Measurements from ENCODE around the gene PFAS. TPM values are rescaled to one million over a fixed set of nuclear protein-coding genes. Genes with fewer than 3 reads are reported as not detected.
A peak's percentile ranks its signal among the peaks of the same experiment; 100 is the strongest.

PFAS gene
- total RNA-seq = 37.2 and 58.1 TPM in 2 replicates

- peak; percentile 40 for DNase-seq (ENCODE audit: low read depth)
- TF ChIP-seq CTCF (conservative IDR thresholded peaks at IDR 0.05; ENCODE audit: low read depth, low read length) = no peak
- H3K4me3 ChIP-seq (ENCODE audit: low read depth, low read length) = peak within 1 kb of the TSS; percentile 99
Observed at GRCh38 chr17:8248751-8249607, at the start of gene PFAS. Gene PFAS (plus strand): TSS chr17:8249289. CDS start chr17:8253938, 4,649 bp downstream.

GRCh38 chr17:8204761-8205555 is 44.1 kb upstream of the PFAS start:
- no peak overlapping the region for H3K4me3 ChIP-seq (ENCODE audit: low read depth, low read length)
- TF ChIP-seq CTCF (conservative IDR thresholded peaks at IDR 0.05; ENCODE audit: low read depth, low read length) = no peak
- DNase-seq (ENCODE audit: low read depth) = no peak

GRCh38 chr17:8206536-8206935 is 42.6 kb upstream of the PFAS start:
- DNase-seq (ENCODE audit: low read depth) = no peak
- no peak overlapping the region for H3K4me3 ChIP-seq (ENCODE audit: low read depth, low read length)
- no peak for TF ChIP-seq CTCF (conservative IDR thresholded peaks at IDR 0.05; ENCODE audit: low read depth, low read length)

GRCh38 chr17:8209907-8210760 is 39.0 kb upstream of the PFAS start, which contains the start of gene AURKB:
Gene AURKB (minus strand): TSS chr17:8210575. CDS start chr17:8210224, 351 bp downstream.
- peak within 1 kb of the TSS; percentile 77 for H3K4me3 ChIP-seq (ENCODE audit: low read depth, low read length)
- peak; percentile 70 for DNase-seq (ENCODE audit: low read depth)
- TF ChIP-seq CTCF (conservative IDR thresholded peaks at IDR 0.05; ENCODE audit: low read depth, low read length) = peak; percentile 13

GRCh38 chr17:8210761-8211458 is 38.2 kb upstream of the PFAS start:
- no peak for DNase-seq (ENCODE audit: low read depth)
- TF ChIP-seq CTCF (conservative IDR thresholded peaks at IDR 0.05; ENCODE audit: low read depth, low read length) = no peak
- H3K4me3 ChIP-seq (ENCODE audit: low read depth, low read length) = peak overlapping the region; percentile 77

All from epithelial cell of proximal tubule (primary cell).